ENCODE results near the gene AGO4. TPM values are rescaled to one million over a fixed set of nuclear protein-coding genes. Genes with fewer than 3 reads are reported as not detected.
A peak's percentile ranks its signal among the peaks of the same experiment; 100 is the strongest.

AGO4 gene
- total and polyA plus RNA-seq, 5 donors from 2014 or later, result 2.4 to 12.7 (median 3.8) TPM

DNA sequence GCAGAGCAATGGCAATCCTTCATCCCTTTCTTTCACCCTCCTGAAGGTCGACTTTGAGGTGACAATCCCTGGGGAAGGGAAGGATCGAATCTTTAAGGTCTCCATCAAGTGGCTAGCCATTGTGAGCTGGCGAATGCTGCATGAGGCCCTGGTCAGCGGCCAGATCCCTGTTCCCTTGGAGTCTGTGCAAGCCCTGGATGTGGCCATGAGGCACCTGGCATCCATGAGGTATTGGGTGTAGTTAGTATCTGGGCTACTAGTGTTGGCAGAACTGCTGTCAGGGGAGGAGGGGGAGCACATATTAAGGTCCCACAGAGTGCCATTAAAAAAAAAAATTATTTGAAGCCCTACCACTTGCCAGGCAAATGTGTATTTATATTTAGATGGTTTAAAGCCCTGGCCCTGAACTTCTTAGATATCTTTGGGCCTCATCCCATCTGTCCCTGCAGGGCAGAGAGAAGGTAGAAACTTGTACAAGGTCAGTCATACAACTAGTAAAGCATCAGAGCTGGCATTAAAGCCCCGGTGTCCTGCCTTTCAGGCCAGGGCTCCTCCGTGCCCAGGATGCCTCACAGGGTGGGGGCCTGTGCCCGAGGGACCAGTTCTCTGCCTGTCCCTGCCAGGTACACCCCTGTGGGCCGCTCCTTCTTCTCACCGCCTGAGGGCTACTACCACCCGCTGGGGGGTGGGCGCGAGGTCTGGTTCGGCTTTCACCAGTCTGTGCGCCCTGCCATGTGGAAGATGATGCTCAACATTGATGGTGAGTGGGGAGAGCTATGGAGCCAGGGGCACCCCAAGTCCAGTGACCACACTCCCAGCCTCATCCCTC lies 85.4 kb downstream of the AGO4 start:
- H3K36me3 Mint-ChIP-seq, result peaks cover 46% of the 10 kb centered on the region

GRCh38 chr1:35894183-35894582 lies 86.4 kb downstream of the AGO4 start:
- ATAC-seq (ENCODE audit: low read depth in 2 of 2), result peak; percentile 69 to 71
- Histone ChIP-seq H3K36me3 (ENCODE audit: control insufficient read depth, insufficient read depth, low read length) (peaks cover 72% of the 10 kb centered on the region), H3K27me3 (ENCODE audit: control insufficient read depth, insufficient read depth, low read length) (no peaks in the 10 kb centered on the region), H3K27ac (ENCODE audit: insufficient read depth, low read length, poor library complexity, severe bottlenecking) (no peak overlapping the region), H3K4me1 (ENCODE audit: control insufficient read depth, insufficient read depth, low read length, poor library complexity, severe bottlenecking) (no peaks in the 10 kb centered on the region), H3K4me3 (ENCODE audit: low read depth, low read length) (no peak overlapping the region), H3K9me3 (ENCODE audit: control insufficient read depth in 2 of 2, low read length in 2 of 2) (no peaks in the 10 kb centered on the region)
- no peak for DNase-seq
- Mint-ChIP-seq H3K9me3 (no peaks in the 10 kb centered on the region), H3K27me3 (no peaks in the 10 kb centered on the region), H3K4me1 (peaks cover 0 to 4% (median 2%) of the 10 kb centered on the region in 4 donors), H3K4me3 (no peak overlapping the region), H3K36me3 (peaks cover 46% of the 10 kb centered on the region), H3K27ac (no peak overlapping the region)

More for the DNA sequence above, 85.4 kb downstream of the AGO4 start:
- Histone ChIP-seq H3K36me3 (ENCODE audit: control insufficient read depth, insufficient read depth, low read length) (peaks cover 72% of the 10 kb centered on the region), H3K27ac (ENCODE audit: insufficient read depth, low read length, poor library complexity, severe bottlenecking) (no peak overlapping the region), H3K4me1 (ENCODE audit: control insufficient read depth, insufficient read depth, low read length, poor library complexity, severe bottlenecking) (no peaks in the 10 kb centered on the region), H3K9me3 (ENCODE audit: control insufficient read depth in 2 of 2, low read length in 2 of 2) (no peaks in the 10 kb centered on the region), H3K27me3 (ENCODE audit: control insufficient read depth, insufficient read depth, low read length) (no peaks in the 10 kb centered on the region), H3K4me3 (ENCODE audit: low read depth, low read length) (no peak overlapping the region)
- Mint-ChIP-seq H3K4me3 (peak overlapping the region in 1 of 4 donors; percentile 23), H3K27me3 (no peaks in the 10 kb centered on the region), H3K4me1 (peaks cover 0 to 8% (median 3%) of the 10 kb centered on the region in 4 donors), H3K27ac (peak overlapping the region in 1 of 3 donors; percentile 32), H3K9me3 (no peaks in the 10 kb centered on the region)
- no peak for DNase-seq
- no peak for ATAC-seq (ENCODE audit: low read depth in 2 of 2)

DNA sequence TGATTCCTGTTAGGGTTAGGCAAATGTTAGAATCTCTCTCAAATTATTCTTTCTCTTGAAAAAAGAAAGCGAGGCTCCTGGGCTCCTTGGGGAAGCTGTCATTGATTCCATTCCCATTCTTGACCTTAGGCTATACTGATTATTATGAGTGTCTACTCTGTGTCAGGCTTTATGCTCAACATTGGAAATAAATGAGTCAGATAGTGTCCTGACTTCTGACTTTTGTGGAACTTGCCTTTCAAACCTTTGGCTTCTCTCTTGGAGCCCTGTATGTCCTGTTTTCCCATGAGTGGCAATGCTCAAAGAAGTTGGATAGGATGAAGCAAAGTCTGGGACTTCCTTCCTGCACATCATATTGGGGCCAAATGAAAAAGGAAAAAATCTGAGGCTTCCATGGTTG lies 86.8 kb downstream of the AGO4 start:
- Histone ChIP-seq H3K9me3 (ENCODE audit: control insufficient read depth in 2 of 2, low read length in 2 of 2) (no peaks in the 10 kb centered on the region), H3K27ac (ENCODE audit: insufficient read depth, low read length, poor library complexity, severe bottlenecking) (no peak overlapping the region), H3K27me3 (ENCODE audit: control insufficient read depth, insufficient read depth, low read length) (no peaks in the 10 kb centered on the region), H3K4me1 (ENCODE audit: control insufficient read depth, insufficient read depth, low read length, poor library complexity, severe bottlenecking) (no peaks in the 10 kb centered on the region), H3K4me3 (ENCODE audit: low read depth, low read length) (no peak overlapping the region), H3K36me3 (ENCODE audit: control insufficient read depth, insufficient read depth, low read length) (peaks cover 75% of the 10 kb centered on the region)
- H3K36me3 Mint-ChIP-seq, result peaks cover 47% of the 10 kb centered on the region
- peaks cover 0 to 4% (median 2%) of the 10 kb centered on the region in 4 donors for H3K4me1 Mint-ChIP-seq
- no peak for ATAC-seq (ENCODE audit: low read depth in 2 of 2)
- DNase-seq, result no peak
- no peaks in the 10 kb centered on the region for H3K27me3 Mint-ChIP-seq
- H3K9me3 Mint-ChIP-seq, result no peaks in the 10 kb centered on the region
- no peak overlapping the region for H3K27ac Mint-ChIP-seq
- no peak overlapping the region for H3K4me3 Mint-ChIP-seq

- Histone ChIP-seq H3K4me1 (ENCODE audit: control insufficient read depth, insufficient read depth, low read length, poor library complexity, severe bottlenecking) (no peaks in the 10 kb centered on the region), H3K9me3 (ENCODE audit: control insufficient read depth in 2 of 2, low read length in 2 of 2) (no peaks in the 10 kb centered on the region), H3K36me3 (ENCODE audit: control insufficient read depth, insufficient read depth, low read length) (peaks cover 60% of the 10 kb centered on the region), H3K27ac (ENCODE audit: insufficient read depth, low read length, poor library complexity, severe bottlenecking) (no peak overlapping the region), H3K4me3 (ENCODE audit: low read depth, low read length) (no peak overlapping the region), H3K27me3 (ENCODE audit: control insufficient read depth, insufficient read depth, low read length) (no peaks in the 10 kb centered on the region)
- Mint-ChIP-seq H3K36me3 (peaks cover 47% of the 10 kb centered on the region), H3K4me1 (peaks cover 0 to 4% (median 0%) of the 10 kb centered on the region in 4 donors), H3K4me3 (no peak overlapping the region), H3K27me3 (no peaks in the 10 kb centered on the region), H3K9me3 (no peaks in the 10 kb centered on the region), H3K27ac (peak overlapping the region in 1 of 3 donors; percentile 22)
- DNase-seq (no peak), ATAC-seq (ENCODE audit: low read depth in 2 of 2) (no peak)
Observed at GRCh38 chr1:35899941-35900340, 92.1 kb downstream of the AGO4 start.

GRCh38 chr1:35901235-35901634 lies 93.4 kb downstream of the AGO4 start:
- H3K36me3 Mint-ChIP-seq, result peaks cover 44% of the 10 kb centered on the region

GRCh38 chr1:35902671-35903070 lies 94.9 kb downstream of the AGO4 start:
- no peaks in the 10 kb centered on the region for H3K4me1 Mint-ChIP-seq
- no peak overlapping the region for H3K27ac Mint-ChIP-seq
- Histone ChIP-seq H3K36me3 (ENCODE audit: control insufficient read depth, insufficient read depth, low read length) (peaks cover 68% of the 10 kb centered on the region), H3K4me3 (ENCODE audit: low read depth, low read length) (no peak overlapping the region), H3K4me1 (ENCODE audit: control insufficient read depth, insufficient read depth, low read length, poor library complexity, severe bottlenecking) (no peaks in the 10 kb centered on the region), H3K9me3 (ENCODE audit: control insufficient read depth in 2 of 2, low read length in 2 of 2) (no peaks in the 10 kb centered on the region), H3K27me3 (ENCODE audit: control insufficient read depth, insufficient read depth, low read length) (no peaks in the 10 kb centered on the region), H3K27ac (ENCODE audit: insufficient read depth, low read length, poor library complexity, severe bottlenecking) (no peak overlapping the region)
- ATAC-seq (ENCODE audit: low read depth in 2 of 2) (no peak), DNase-seq (no peak)
- peaks cover 51% of the 10 kb centered on the region for H3K36me3 Mint-ChIP-seq
- H3K27me3 Mint-ChIP-seq, result no peaks in the 10 kb centered on the region
- no peaks in the 10 kb centered on the region for H3K9me3 Mint-ChIP-seq
- no peak overlapping the region for H3K4me3 Mint-ChIP-seq

More at GRCh38 chr1:35901235-35901634, 93.4 kb downstream of the AGO4 start:
- no peaks in the 10 kb centered on the region for H3K9me3 Mint-ChIP-seq
- Histone ChIP-seq H3K9me3 (ENCODE audit: control insufficient read depth in 2 of 2, low read length in 2 of 2) (no peaks in the 10 kb centered on the region), H3K27ac (ENCODE audit: insufficient read depth, low read length, poor library complexity, severe bottlenecking) (no peak overlapping the region), H3K4me3 (ENCODE audit: low read depth, low read length) (no peak overlapping the region), H3K4me1 (ENCODE audit: control insufficient read depth, insufficient read depth, low read length, poor library complexity, severe bottlenecking) (no peaks in the 10 kb centered on the region), H3K36me3 (ENCODE audit: control insufficient read depth, insufficient read depth, low read length) (peaks cover 62% of the 10 kb centered on the region), H3K27me3 (ENCODE audit: control insufficient read depth, insufficient read depth, low read length) (no peaks in the 10 kb centered on the region)
- no peak for ATAC-seq (ENCODE audit: low read depth in 2 of 2)
- H3K27ac Mint-ChIP-seq, result no peak overlapping the region
- no peaks in the 10 kb centered on the region for H3K27me3 Mint-ChIP-seq
- no peak for DNase-seq
- H3K4me1 Mint-ChIP-seq, result no peaks in the 10 kb centered on the region
- H3K4me3 Mint-ChIP-seq, result no peak overlapping the region

Other genes starting within 250 kb of the AGO4 start
- gene TFAP2E, start 234.7 kb upstream of the AGO4 start, total RNA-seq, result 5.1 TPM
- gene TFAP2E, start 234.7 kb upstream of the AGO4 start, polyA plus RNA-seq, result under 1 TPM in 3 of 4 donors, not detected in 1; 0.17 to 0.71 (median 0.21) TPM
- 34.4 TPM for gene PSMB2, start 166.5 kb upstream of the AGO4 start, total RNA-seq
- 100 to 1,000 TPM in 1 of 4 donors, 10 to 100 TPM in 3; 69.6 to 101 (median 82.0) TPM for gene PSMB2, start 166.5 kb upstream of the AGO4 start, polyA plus RNA-seq
- gene C1orf216, start 89.1 kb upstream of the AGO4 start, total RNA-seq, result 9.0 TPM
- gene C1orf216, start 89.1 kb upstream of the AGO4 start, polyA plus RNA-seq, result 10 to 100 TPM; 12.6 to 23.9 (median 15.9) TPM
- gene CLSPN, start 38.0 kb upstream of the AGO4 start, total RNA-seq, result 2.9 TPM
- gene CLSPN, start 38.0 kb upstream of the AGO4 start, polyA plus RNA-seq, result under 1 TPM; 0.13 to 0.95 (median 0.29) TPM
- gene AGO1, start 75.2 kb downstream of the AGO4 start, total RNA-seq, result 24.3 TPM
- 10 to 100 TPM in 1 of 4 donors, 1 to 10 TPM in 3; 6.7 to 10.9 (median 8.0) TPM for gene AGO1, start 75.2 kb downstream of the AGO4 start, polyA plus RNA-seq
- 36.7 TPM for gene AGO3, start 123.1 kb downstream of the AGO4 start, total RNA-seq
- gene AGO3, start 123.1 kb downstream of the AGO4 start, polyA plus RNA-seq, result 10 to 100 TPM in 1 of 4 donors, 1 to 10 TPM in 3; 8.1 to 12.7 (median 9.6) TPM